GM23338 (cell line): ENCODE measurements around the gene YIPF6. TPM values are rescaled to one million over a fixed set of nuclear protein-coding genes. Genes with fewer than 3 reads are reported as not detected.
"Not testable (repeated sequence)": the region's sequence is repeated elsewhere in the genome, so short reads cannot be mapped to it uniquely, and the experiment has no call there.

ENCODE experiments used
- ATAC-seq: fragments of 200-7000 bp; cut with Tn5 transposase; 3 replicates; pipeline ENCODE4 v1.9.1; 2020
- DNase-seq: peaks from one replicate; pipeline ENCODE4 v3.0.0-alpha.2; 2015; ENCODE audit warnings: low spot score
- H2AFZ ChIP-seq: fragments of 200-600 bp; sonication (generic); 2 replicates; pipeline ENCODE4 v1.8.0; 2016; ENCODE audit warnings: antibody characterized with exemption, mild to moderate bottlenecking, moderate library complexity
- H3F3A ChIP-seq: fragments of 200-600 bp; sonication (generic); replicated peaks from 2 replicates; pipeline ENCODE4 v1.8.0; 2017; ENCODE audit warnings: antibody characterized with exemption, mixed run types, low read depth
- H3K27ac ChIP-seq: fragments of 200-600 bp; sonication (generic); 2 replicates; pipeline ENCODE4 v1.6.1; 2016; ENCODE audit warnings: low read depth
- H3K27me3 ChIP-seq: fragments of 200-600 bp; sonication (generic); 2 replicates; pipeline ENCODE4 v1.8.0; 2016; ENCODE audit warnings: mild to moderate bottlenecking, mixed run types, moderate library complexity; ENCODE audit not compliant: insufficient read depth
- H3K36me3 ChIP-seq: fragments of 200-600 bp; sonication (generic); 2 replicates; pipeline ENCODE4 v1.8.0; 2016; ENCODE audit warnings: mild to moderate bottlenecking; ENCODE audit not compliant: insufficient read depth
- H3K4me1 ChIP-seq: fragments of 200-600 bp; sonication (generic); 2 replicates; pipeline ENCODE4 v1.8.0; 2016; ENCODE audit warnings: mild to moderate bottlenecking, moderate library complexity; ENCODE audit not compliant: insufficient read depth
- H3K4me2 ChIP-seq: fragments of 200-600 bp; sonication (generic); 2 replicates; pipeline ENCODE4 v1.7.1; 2017; ENCODE audit warnings: mixed run types
- H3K4me3 ChIP-seq: fragments of 200-600 bp; sonication (generic); 2 replicates; pipeline ENCODE4 v1.6.1; 2016; ENCODE audit warnings: mixed run types
- H3K79me2 ChIP-seq: fragments of 200-600 bp; sonication (generic); replicated peaks from 2 replicates; pipeline ENCODE4 v1.8.0; 2017; ENCODE audit warnings: mild to moderate bottlenecking; ENCODE audit not compliant: insufficient read depth
- H3K9me2 ChIP-seq: fragments of 200-600 bp; sonication (generic); 2 replicates; pipeline ENCODE4 v1.8.0; 2017; ENCODE audit not compliant: insufficient read depth
- H4K20me1 ChIP-seq: fragments of 200-600 bp; sonication (generic); replicated peaks from 2 replicates; pipeline ENCODE4 v1.8.0; 2017; ENCODE audit warnings: mild to moderate bottlenecking; ENCODE audit not compliant: insufficient read depth
- H3K27ac Mint-ChIP-seq: 2 replicates; pipeline ENCODE4 v1.8.0; 2020; ENCODE audit warnings: inconsistent platforms, mild to moderate bottlenecking, moderate library complexity, mixed read lengths
- H3K27me3 Mint-ChIP-seq: 3 replicates; pipeline ENCODE4 v1.8.0; 2022; ENCODE audit warnings: low read depth, mild to moderate bottlenecking, moderate library complexity, mixed read lengths, inconsistent platforms; ENCODE audit not compliant: insufficient read depth, poor library complexity
- H3K36me3 Mint-ChIP-seq: 3 replicates; pipeline ENCODE4 v1.8.0; 2021; ENCODE audit warnings: low read depth, mild to moderate bottlenecking, inconsistent platforms, moderate library complexity, mixed read lengths
- H3K4me1 Mint-ChIP-seq: 3 replicates; pipeline ENCODE4 v1.8.0; 2020; ENCODE audit warnings: mild to moderate bottlenecking, inconsistent platforms, mixed read lengths
- H3K4me3 Mint-ChIP-seq: 3 replicates; pipeline ENCODE4 v1.8.0; 2021; ENCODE audit warnings: moderate library complexity, mild to moderate bottlenecking, inconsistent platforms, mixed read lengths
- H3K9me3 Mint-ChIP-seq: 3 replicates; pipeline ENCODE4 v1.8.0; 2020; ENCODE audit warnings: moderate library complexity, mild to moderate bottlenecking, inconsistent platforms, mixed read lengths
- ETS1 ChIP-seq: IDR thresholded peaks from 2 replicates; pipeline ENCODE4 v1.6.1; 2016; ENCODE audit warnings: antibody characterized with exemption
- EZH2phosphoT487 ChIP-seq: fragments of 200-600 bp; sonication (generic); IDR thresholded peaks from one replicate; pipeline ENCODE4 v1.8.1; 2018; ENCODE audit warnings: antibody characterized with exemption; ENCODE audit not compliant: unreplicated experiment
- POLR2AphosphoS5 ChIP-seq: IDR thresholded peaks from 2 replicates; pipeline ENCODE4 v1.6.1; 2016; ENCODE audit warnings: antibody characterized with exemption, low read depth
- REST ChIP-seq: IDR thresholded peaks from one replicate; pipeline ENCODE4 v1.6.1; 2018; ENCODE audit warnings: antibody characterized with exemption; ENCODE audit not compliant: unreplicated experiment
- STAT1 ChIP-seq: IDR thresholded peaks from one replicate; pipeline ENCODE4 v1.6.1; 2016; ENCODE audit warnings: antibody characterized with exemption; ENCODE audit not compliant: unreplicated experiment
- ZNF331 ChIP-seq: fragments of 250-450 bp; sonication (Bioruptor Pico); IDR thresholded peaks from 2 replicates; pipeline ENCODE4 v1.5.0; 2020; ENCODE audit warnings: low read depth, mild to moderate bottlenecking, moderate library complexity
- polyA plus RNA-seq: library from polyadenylated mRNA; unstranded; fragments of >200 nt; fragmentation: Nextera tagmentation; extraction: Ambion mirVana; gene quantifications from 2 replicates; pipeline ENCODE4 v1.2.1, GENCODE V29; 2016
- total RNA-seq: library from RNA; depleted of rRNA; stranded (reverse); fragments of >200 nt; shearing (Covaris generic); gene quantifications from 2 replicates; pipeline ENCODE4 v1.2.3, GENCODE V29; 2014

YIPF6 gene
- total and polyA plus RNA-seq, 2 experiments from 2014 or later, result 37.1 to 40.5 TPM

GRCh38 chrX:68550193-68550592, 51.3 kb downstream of the YIPF6 start (continued):
- TF ChIP-seq REST (no peak), ETS1 (no peak), EZH2phosphoT487 (no peak), ZNF331 (CRISPR knock-in tag) (no peak), STAT1 (no peak), POLR2AphosphoS5 (no peak)

GRCh38 chrX:68556036-68556435, 57.2 kb downstream of the YIPF6 start:
- TF ChIP-seq REST, result no peak
- no peaks in the 10 kb centered on the region for H3F3A ChIP-seq
- no peak overlapping the region for H3K4me2 ChIP-seq
- H3K36me3 ChIP-seq, result no peaks in the 10 kb centered on the region
- no peak overlapping the region for H3K4me3 ChIP-seq
- DNase-seq (no peak), ATAC-seq (no peak)
- no peaks in the 10 kb centered on the region for H4K20me1 ChIP-seq
- H3K36me3 Mint-ChIP-seq, result no peaks in the 10 kb centered on the region; the same call in 2 of the 3 replicates
- no peaks in the 10 kb centered on the region for H3K27me3 Mint-ChIP-seq
- H3K4me1 Mint-ChIP-seq, result no peaks in the 10 kb centered on the region
- H3K4me3 Mint-ChIP-seq, result no peak overlapping the region
- no peak overlapping the region for H3K27ac ChIP-seq
- no peaks in the 10 kb centered on the region for H3K9me2 ChIP-seq
- no peak overlapping the region for H2AFZ ChIP-seq
- H3K27me3 ChIP-seq, result no peaks in the 10 kb centered on the region
- H3K79me2 ChIP-seq, result no peaks in the 10 kb centered on the region
- no peaks in the 10 kb centered on the region for H3K4me1 ChIP-seq
- H3K9me3 Mint-ChIP-seq, result peaks cover 4% of the 10 kb centered on the region; the same call in 1 of the 3 replicates
- no peak overlapping the region for H3K27ac Mint-ChIP-seq

- H2AFZ ChIP-seq, H3F3A ChIP-seq, H3K79me2 ChIP-seq, H3K27ac ChIP-seq, H3K9me2 ChIP-seq, ATAC-seq, H3K4me3 Mint-ChIP-seq, H3K9me3 Mint-ChIP-seq, H3K36me3 ChIP-seq, H3K4me1 Mint-ChIP-seq, H3K36me3 Mint-ChIP-seq, H3K27me3 Mint-ChIP-seq, H4K20me1 ChIP-seq, H3K4me1 ChIP-seq, H3K4me3 ChIP-seq, H3K27ac Mint-ChIP-seq, H3K4me2 ChIP-seq, DNase-seq, H3K27me3 ChIP-seq: not testable (repeated sequence)
These were observed 58.3 kb downstream of the YIPF6 start for GRCh38 chrX:68557126-68557525.

GRCh38 chrX:68559905-68560304, 61.1 kb downstream of the YIPF6 start:
- not testable (repeated sequence) for H3K36me3 ChIP-seq, H3K27ac ChIP-seq, H3K27ac Mint-ChIP-seq, H3K27me3 Mint-ChIP-seq, H3K4me1 Mint-ChIP-seq, H3F3A ChIP-seq, H3K36me3 Mint-ChIP-seq, H3K4me1 ChIP-seq, DNase-seq, ATAC-seq, H4K20me1 ChIP-seq, H3K27me3 ChIP-seq, H3K4me2 ChIP-seq, H3K4me3 ChIP-seq, H3K79me2 ChIP-seq, H3K4me3 Mint-ChIP-seq, H3K9me3 Mint-ChIP-seq, H3K9me2 ChIP-seq, H2AFZ ChIP-seq
